ENCODE data around the gene CDC42BPA. TPM values are rescaled to one million over a fixed set of nuclear protein-coding genes. Genes with fewer than 3 reads are reported as not detected.
A peak's percentile ranks its signal among the peaks of the same experiment; 100 is the strongest.

CDC42BPA gene
- total RNA-seq, 4 donors from 2014 or later, result 47.0 to 58.6 (median 54.8) TPM

DNA sequence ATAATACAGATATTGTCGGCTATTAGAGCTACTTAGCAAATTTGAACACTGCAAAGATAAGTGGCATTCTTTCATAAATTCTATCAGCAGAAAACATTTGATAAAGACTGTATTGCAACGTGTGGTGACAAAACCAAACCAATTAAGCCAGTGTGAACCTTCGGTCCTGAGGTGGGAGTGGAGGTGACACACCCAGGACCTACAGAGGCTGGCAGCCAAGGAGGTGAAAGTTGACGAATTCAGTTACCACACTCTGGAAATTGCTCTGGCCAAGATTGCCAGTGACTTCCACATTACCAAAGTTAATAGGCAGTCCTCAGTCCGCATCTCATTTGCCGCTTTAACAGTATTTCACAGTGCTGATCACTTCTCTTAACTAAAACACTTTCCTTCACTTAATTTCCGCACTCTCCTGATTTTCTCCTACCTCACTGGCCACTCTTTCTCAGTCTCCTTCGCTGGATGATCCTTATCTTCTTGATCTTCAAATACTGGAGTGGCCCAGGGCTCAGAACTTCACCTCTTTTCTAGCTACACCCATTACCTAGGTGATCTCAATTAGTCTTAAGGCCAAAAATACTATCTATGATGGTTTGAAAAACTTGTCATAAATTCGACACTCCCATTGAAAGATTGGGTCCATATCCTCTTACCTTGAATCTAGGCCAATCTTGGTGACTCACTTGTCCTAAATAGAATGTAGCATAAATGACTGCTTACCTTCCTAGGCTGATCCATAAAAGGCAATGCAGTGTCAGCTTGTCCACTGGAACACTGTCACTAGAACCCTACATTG lies 5.1 kb upstream of the CDC42BPA start:
- Histone ChIP-seq H3K36me3 (no peaks in the 10 kb centered on the region), H3K4me1 (peaks cover 0 to 4% (median 0%) of the 10 kb centered on the region in 4 donors), H3K4me3 (no peak overlapping the region), H3K27ac (no peak overlapping the region), H3K9me3 (no peaks in the 10 kb centered on the region), H3K27me3 (no peaks in the 10 kb centered on the region)
- no peak for DNase-seq (ENCODE audit: low spot score in 2 of 2)
- TF ChIP-seq, protein P1, sequence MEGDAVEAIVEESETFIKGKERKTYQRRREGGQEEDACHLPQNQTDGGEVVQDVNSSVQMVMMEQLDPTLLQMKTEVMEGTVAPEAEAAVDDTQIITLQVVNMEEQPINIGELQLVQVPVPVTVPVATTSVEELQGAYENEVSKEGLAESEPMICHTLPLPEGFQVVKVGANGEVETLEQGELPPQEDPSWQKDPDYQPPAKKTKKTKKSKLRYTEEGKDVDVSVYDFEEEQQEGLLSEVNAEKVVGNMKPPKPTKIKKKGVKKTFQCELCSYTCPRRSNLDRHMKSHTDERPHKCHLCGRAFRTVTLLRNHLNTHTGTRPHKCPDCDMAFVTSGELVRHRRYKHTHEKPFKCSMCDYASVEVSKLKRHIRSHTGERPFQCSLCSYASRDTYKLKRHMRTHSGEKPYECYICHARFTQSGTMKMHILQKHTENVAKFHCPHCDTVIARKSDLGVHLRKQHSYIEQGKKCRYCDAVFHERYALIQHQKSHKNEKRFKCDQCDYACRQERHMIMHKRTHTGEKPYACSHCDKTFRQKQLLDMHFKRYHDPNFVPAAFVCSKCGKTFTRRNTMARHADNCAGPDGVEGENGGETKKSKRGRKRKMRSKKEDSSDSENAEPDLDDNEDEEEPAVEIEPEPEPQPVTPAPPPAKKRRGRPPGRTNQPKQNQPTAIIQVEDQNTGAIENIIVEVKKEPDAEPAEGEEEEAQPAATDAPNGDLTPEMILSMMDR (IDR thresholded peaks at IDR 0.05), result no peak
- no peak for TF ChIP-seq POLR2A (IDR thresholded peaks at IDR 0.05)
- no peak for TF ChIP-seq EP300 (IDR thresholded peaks at IDR 0.05)
- WGBS, 2 donors, result 79 to 88% methylated on average over 9 of the region's 9 CpGs

DNA sequence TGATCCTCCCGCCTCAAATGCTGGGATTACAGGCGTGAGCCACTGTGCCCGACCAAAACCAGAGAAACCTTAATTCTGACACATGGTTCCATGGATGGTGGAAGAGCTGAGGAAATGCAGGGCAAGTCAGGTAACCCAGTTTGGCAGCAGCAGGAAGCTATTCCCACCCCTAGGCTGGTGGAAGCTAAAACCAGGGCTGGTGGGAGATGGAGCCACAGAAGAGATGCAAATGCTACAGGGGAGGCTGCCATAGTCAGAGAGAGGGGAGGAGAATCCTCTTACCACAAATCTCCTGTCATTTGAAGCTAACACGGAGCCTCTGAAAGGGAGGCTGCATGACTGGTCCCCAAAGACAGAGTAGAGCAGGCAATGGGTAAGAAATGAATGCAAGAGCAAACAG lies 4.1 kb upstream of the CDC42BPA start:
- DNase-seq (ENCODE audit: low spot score in 2 of 2), result no peak
- WGBS, 2 donors, result 88 to 93% methylated on average over 4 of the region's 4 CpGs
- no peaks in the 10 kb centered on the region for H3K36me3 ChIP-seq
- no peak overlapping the region for H3K27ac ChIP-seq
- H3K9me3 ChIP-seq, result no peaks in the 10 kb centered on the region
- H3K4me3 ChIP-seq, result no peak overlapping the region
- no peaks in the 10 kb centered on the region for H3K27me3 ChIP-seq
- TF ChIP-seq, protein P1 (IDR thresholded peaks at IDR 0.05), result no peak
- TF ChIP-seq POLR2A (IDR thresholded peaks at IDR 0.05) (no peak), EP300 (IDR thresholded peaks at IDR 0.05) (no peak)
- peaks cover 0 to 4% (median 0%) of the 10 kb centered on the region in 4 donors for H3K4me1 ChIP-seq

DNA sequence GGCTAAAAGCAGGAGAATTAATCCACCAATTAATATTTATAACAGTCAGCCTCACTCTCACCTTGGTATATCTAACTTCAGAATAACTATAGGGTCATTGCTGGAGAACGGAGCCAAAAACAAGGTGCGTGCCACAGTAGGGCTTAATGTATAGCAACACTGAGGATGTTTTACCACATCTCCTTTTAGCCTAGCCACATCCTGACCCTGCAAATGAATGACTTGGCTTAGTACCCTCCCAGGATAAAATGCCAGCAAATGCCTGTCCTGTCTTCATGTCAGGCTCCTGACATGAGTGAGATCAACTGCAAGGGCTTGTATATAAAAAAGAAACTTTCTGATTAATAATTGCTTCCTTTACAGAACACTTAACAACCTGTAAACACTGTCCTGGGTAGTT lies 2.7 kb upstream of the CDC42BPA start:
- WGBS, 2 donors, result 85 to 91% methylated on average over 2 of the region's 2 CpGs

DNA sequence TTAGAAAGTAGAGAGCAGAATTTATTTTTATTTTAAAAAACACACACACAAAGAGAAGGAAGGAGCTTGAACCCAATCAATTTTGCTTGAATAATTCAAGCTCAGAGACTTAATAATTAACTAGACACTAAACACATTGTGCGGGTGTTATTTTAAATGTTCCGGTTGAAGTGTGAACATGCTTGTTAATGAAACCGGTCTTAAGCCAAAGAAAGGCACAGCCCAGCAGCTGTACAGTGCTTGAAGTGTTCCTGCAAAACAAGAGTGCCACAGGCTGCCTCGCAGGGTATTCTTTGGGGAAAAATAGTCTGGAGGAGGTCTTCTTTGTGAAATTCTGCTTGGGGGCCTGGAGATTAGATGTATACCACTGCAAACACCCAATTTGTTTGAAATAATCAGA lies 2.2 kb upstream of the CDC42BPA start:
- DNase-seq (ENCODE audit: low spot score in 2 of 2), result no peak
- Histone ChIP-seq H3K4me1 (peaks cover 0 to 4% (median under 1%) of the 10 kb centered on the region in 4 donors), H3K27me3 (no peaks in the 10 kb centered on the region), H3K9me3 (no peaks in the 10 kb centered on the region), H3K4me3 (no peak overlapping the region), H3K36me3 (no peaks in the 10 kb centered on the region), H3K27ac (no peak overlapping the region)
- TF ChIP-seq, protein P1 (IDR thresholded peaks at IDR 0.05), result no peak
- no peak for TF ChIP-seq EP300 (IDR thresholded peaks at IDR 0.05)
- no peak for TF ChIP-seq POLR2A (IDR thresholded peaks at IDR 0.05)
- WGBS, 2 donors, result 58 to 61% methylated on average over 4 of the region's 4 CpGs

More for the DNA sequence above, 2.7 kb upstream of the CDC42BPA start:
- H3K4me3 ChIP-seq, result no peak overlapping the region
- peaks cover 0 to 4% (median 0%) of the 10 kb centered on the region in 4 donors for H3K4me1 ChIP-seq
- no peaks in the 10 kb centered on the region for H3K36me3 ChIP-seq
- no peaks in the 10 kb centered on the region for H3K27me3 ChIP-seq
- TF ChIP-seq EP300 (IDR thresholded peaks at IDR 0.05), result no peak
- no peak for TF ChIP-seq POLR2A (IDR thresholded peaks at IDR 0.05)
- H3K27ac ChIP-seq, result no peak overlapping the region
- DNase-seq (ENCODE audit: low spot score in 2 of 2), result no peak
- H3K9me3 ChIP-seq, result no peaks in the 10 kb centered on the region

DNA sequence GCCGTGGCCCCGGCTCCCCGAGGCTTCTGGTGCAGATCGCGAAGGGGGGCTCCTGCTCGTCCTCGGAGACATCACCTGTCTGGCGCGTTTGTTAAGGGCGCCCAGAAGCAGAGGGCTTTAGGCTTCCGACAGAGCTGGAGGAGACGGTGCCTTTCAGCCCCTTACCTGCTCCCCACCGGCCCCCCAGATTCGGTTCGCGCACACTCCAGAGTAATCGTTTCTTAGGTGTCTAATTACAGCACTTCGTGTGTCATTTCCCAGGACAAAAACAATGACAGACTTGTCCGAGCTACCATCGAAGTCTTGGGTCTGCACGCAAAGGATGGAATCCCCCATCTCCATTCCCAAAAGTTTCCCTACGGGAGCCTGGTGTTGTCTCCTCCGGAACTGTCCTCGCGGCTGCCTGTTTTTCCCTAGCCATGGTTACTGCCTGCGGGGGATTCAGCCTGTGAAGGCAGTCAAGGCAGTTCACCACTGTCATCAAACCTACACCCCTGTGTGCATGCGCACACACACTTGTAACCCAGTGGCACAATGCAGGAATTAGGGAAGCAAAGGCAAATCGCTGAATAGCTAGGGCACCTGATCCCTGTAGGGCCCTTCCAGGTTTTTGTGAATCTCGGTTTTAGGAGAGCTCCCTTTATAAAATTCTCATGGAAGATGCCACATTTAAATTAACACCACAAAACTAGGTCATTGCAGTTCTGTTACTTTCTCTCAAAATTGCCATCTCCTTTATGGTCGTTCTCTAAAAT lies 738 bp upstream of the CDC42BPA start:
- peak in 1 of 2 donors; percentile 49 for DNase-seq (ENCODE audit: low spot score in 2 of 2)
- Histone ChIP-seq H3K9me3 (no peaks in the 10 kb centered on the region), H3K4me1 (peaks cover 0 to 16% (median 2%) of the 10 kb centered on the region in 4 donors), H3K27me3 (no peaks in the 10 kb centered on the region), H3K36me3 (no peaks in the 10 kb centered on the region), H3K27ac (peak overlapping the region; percentile 91 to 96 (median 95)), H3K4me3 (peak overlapping the region; percentile 65 to 93 (median 86))
- whole genome bisulfite sequencing, 2 donors, result 8 to 11% methylated on average over 21 to 30 of the region's 30 CpGs
- TF ChIP-seq EP300 (IDR thresholded peaks at IDR 0.05), result peak in 1 of 2 donors; percentile 52
- TF ChIP-seq, protein P1 (IDR thresholded peaks at IDR 0.05), result peak in 1 of 5 experiments; percentile 7
- no peak for TF ChIP-seq POLR2A (IDR thresholded peaks at IDR 0.05)
